G401.6 (cell line): Measurements from ENCODE around the gene AOC1.

ENCODE experiments used
- FAIRE-seq: peaks from 2 replicates; lab custom pipeline; 2012; peaks lifted over from hg19 to GRCh38; lab: Jason Lieb, UNC

The AOC1 gene

GRCh38 chr7:150858236-150859197, 6.2 kb downstream of the AOC1 start:
- FAIRE-seq: no peak

- no peak for FAIRE-seq
Observed at GRCh38 chr7:150860291-150860977, 8.1 kb downstream of the AOC1 start.

DNA sequence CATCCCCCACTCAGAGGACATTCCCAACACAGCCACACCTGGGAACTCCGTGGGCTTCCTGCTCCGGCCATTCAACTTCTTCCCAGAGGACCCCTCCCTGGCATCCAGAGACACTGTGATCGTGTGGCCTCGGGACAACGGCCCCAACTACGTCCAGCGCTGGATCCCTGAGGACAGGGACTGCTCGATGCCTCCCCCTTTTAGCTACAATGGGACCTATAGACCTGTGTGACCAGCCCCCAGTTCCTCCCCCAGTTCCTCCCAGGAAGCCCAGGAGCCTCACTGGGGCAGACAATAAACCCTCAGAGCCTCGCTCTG, 8.6 kb downstream of the AOC1 start:
- no peak for FAIRE-seq

- no peak for FAIRE-seq
Observed at GRCh38 chr7:150862356-150862755, 10.0 kb downstream of the AOC1 start.

DNA sequence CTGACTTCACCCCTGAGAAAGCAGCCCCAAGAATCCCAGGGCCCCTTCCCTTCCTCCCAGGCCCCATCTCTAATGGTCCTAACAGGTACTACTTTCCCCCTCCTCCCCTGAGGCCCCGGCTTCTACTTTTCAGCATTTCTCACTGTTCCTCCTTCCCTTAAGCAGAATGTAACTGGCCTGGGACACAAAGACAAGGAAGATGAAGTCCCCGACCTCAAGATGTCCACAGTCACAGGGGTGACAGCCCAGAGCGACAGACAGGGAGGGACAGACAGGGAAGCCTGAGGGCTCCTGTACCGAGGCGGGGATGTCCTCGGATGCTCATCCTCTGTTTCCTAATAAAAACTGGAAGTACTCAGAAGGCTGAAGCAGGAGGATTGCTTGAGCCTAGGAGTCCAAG, 11.6 kb downstream of the AOC1 start:
- no peak for FAIRE-seq

DNA sequence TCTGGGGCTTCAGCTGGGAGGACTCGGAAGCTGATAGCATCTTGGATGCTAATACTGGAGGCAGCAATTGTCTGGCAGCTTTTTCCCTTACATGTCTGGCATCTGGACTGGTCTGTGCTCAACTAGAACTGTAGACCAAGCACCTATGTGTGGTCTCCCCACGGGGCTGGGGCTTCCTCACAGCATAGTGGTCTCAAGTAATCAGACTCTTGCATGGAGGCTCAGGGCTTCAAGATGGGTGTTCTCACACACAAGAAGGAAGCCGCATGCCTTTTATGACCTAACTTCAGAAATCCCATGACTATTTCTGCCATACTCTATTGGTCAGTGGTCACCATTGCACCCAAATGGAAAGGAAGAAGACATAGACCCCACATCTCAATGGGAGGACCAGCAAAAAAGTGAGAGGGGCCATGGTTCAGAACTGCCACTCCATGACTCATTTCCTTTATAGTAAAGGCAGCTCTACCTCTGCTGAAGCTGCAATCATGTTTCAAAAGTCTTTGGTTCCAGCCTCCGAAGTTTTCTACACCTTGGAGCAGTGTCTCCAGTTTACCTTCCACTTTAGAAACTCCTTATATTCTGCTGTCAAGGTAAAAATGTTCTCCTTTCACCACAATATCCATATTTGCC, 14.7 kb downstream of the AOC1 start:
- no peak for FAIRE-seq

DNA sequence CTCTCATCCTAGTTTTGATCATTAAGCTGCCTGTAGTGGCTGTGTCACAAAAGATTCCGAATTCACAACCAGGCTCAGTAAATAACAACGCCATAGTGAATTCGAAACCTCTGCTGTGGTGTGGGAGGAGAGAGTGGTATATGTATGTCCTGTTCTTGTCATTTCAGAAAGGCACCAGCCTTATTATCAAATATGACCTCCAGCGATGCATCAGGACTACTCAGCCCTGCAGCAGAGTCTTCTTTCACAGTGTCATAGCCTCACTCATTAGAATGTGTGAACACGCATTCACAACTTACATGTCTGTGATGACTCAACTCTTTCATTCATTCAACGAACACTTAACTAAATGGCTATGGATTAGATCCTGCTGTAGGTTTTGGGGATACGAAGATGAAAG, 15.3 kb downstream of the AOC1 start:
- FAIRE-seq: no peak

DNA sequence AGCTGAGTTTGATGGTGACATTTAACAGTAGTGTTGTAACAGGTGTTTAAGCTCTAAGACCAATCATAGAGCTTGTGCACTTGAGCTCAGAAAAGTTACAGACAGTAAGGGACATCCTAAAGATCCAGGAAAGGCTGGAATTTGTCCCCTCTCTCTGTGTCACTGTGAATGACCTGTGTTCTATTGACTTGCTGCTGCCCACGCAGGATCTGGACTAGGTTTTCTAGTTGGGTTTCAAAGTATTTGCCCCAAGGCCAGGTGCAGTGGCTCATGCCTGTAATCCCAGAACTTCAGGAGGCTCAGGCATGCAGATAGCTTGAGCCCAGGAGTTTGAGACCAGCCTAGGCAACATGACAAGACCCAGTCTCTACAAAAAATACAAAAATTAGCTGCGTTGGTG, 17.1 kb downstream of the AOC1 start:
- FAIRE-seq: no peak

- FAIRE-seq: no peak
Observed at GRCh38 chr7:150871601-150872000, 19.3 kb downstream of the AOC1 start.

GRCh38 chr7:150874401-150875198, 22.3 kb downstream of the AOC1 start:
- no peak for FAIRE-seq

- no peak for FAIRE-seq
Observed at GRCh38 chr7:150875791-150876190, 23.5 kb downstream of the AOC1 start.

DNA sequence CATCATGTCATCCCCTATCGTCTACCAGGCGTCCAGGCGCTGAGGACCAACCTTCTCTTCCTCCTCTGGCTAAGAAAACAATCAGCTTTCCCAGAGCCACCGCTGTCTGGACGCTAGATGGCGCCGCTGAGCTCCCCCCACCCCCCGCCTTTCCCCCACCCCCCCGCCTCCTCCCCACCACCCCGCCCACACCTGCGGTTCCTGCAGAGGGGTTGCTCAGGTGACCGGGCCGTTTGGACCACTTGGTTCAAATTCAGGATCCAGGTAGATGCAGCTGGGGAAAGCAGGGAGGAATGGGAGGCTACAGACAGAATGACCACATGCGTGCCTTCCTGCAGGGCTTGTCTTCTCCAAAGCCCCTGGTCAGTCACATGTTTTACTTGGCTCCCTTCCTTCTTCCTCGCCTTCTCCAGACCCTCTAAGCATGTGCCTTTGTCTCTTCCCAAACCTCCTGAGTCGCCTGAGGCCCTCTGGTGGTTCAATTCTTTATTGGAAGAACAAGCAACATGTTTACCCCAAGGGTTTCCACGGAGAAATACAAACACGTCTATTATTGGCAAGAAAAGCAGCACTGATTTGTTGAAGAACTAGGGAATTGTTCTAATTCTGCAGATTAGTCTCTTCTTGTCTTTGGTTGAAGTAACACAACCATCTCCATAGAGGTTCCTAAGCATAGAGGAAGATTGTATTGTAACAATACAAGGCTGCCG, 24.7 kb downstream of the AOC1 start:
- peak; percentile 91 for FAIRE-seq

DNA sequence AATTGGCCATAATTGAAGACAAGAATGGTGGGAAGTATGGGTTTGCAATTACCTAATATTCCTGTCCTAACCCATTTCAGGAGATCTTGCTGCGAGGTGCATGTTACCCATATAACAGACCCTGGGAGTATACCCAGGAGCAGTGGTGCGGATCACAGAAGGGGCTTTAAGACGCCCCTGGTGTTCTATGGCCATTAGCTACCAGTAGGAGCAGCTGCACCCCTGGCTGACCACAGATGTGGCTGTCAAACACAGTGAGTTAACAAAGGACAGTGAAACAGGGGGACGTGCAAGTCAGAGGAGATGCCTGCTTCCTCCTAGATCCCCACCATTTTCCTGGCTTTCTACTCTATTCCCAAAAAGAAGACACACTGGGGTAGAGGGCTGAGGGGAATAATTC, 25.2 kb downstream of the AOC1 start:
- FAIRE-seq: no peak

DNA sequence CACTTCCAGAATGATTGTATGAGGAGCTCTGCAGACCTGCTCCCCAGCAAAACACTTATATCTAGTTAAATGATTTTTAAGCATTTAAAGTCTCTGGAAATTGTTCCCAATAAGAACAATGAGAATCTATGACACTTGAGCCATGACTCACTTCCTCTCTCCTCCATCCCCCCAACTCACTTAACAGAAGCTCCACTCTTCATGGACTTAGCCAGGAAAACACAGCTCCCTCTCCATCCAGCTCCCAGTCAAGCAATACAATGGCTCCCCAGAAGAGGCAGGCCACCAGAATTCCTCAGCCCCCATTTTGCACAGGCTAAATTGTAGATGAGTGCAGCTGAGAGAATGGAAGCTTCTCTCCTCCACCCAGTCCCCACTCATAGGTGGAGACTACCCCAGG, 27.0 kb downstream of the AOC1 start:
- no peak for FAIRE-seq

- FAIRE-seq: no peak
Observed at GRCh38 chr7:150881189-150881588, 28.9 kb downstream of the AOC1 start.

- FAIRE-seq: no peak
Observed at GRCh38 chr7:150890853-150891584, 38.7 kb downstream of the AOC1 start.

GRCh38 chr7:150891740-150892139, 39.4 kb downstream of the AOC1 start:
- FAIRE-seq: no peak

- FAIRE-seq: no peak
Observed at GRCh38 chr7:150895809-150896208, 43.5 kb downstream of the AOC1 start.

DNA sequence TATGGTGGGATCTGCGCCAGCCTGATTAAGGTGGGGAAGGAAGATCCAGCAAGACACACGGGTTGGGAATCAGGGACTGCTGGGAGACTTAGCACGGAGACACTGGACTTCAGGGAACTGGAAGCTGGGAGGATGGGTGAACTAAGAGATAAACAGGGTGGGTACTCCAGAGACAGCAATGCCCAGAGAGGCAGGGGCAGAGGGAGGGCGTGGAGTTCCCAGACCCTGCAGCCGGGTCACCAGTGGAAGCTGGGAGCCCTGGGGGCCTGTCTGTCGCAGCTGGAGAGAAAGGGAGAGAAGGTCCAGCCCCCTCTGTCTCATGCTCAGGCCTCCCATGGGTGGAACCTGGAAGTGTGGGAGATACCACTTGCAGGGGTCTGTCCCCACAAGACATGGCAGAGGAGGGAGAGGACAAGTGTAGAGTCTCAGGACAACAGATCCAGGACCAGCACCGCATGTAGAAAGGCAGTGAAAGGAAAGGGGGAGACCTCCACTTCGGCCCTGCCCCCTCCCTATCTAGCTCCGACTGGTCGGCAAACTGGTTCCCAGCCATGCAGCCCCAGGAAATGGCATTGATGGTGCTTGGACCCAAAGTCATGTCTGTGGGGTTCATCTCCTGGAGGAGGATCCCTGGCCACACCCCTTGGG, 44.4 kb downstream of the AOC1 start:
- no peak for FAIRE-seq
